ENCODE results near the gene GIPC2. TPM values are rescaled to one million over a fixed set of nuclear protein-coding genes. Genes with fewer than 3 reads are reported as not detected.

The GIPC2 gene
- total RNA-seq, 1 donor from 2014 or later: 1.5 TPM

DNA sequence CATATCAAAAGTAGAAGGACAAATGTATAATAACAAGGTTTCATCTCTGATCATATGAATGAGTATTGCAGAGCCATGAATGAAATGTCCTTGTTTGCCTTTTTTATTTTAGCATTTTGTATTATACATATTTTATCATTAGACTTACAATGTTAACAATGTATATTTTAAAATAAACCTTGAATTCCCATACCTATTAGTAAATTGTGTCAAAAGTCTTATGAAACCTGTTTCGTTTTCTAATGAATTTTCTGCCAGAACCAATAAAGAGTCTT is 40.4 kb upstream of the GIPC2 start:
- peak overlapping the region; percentile 70 for H3K4me3 ChIP-seq (ENCODE audit: low read depth, low read length)
- TF ChIP-seq, protein P1, sequence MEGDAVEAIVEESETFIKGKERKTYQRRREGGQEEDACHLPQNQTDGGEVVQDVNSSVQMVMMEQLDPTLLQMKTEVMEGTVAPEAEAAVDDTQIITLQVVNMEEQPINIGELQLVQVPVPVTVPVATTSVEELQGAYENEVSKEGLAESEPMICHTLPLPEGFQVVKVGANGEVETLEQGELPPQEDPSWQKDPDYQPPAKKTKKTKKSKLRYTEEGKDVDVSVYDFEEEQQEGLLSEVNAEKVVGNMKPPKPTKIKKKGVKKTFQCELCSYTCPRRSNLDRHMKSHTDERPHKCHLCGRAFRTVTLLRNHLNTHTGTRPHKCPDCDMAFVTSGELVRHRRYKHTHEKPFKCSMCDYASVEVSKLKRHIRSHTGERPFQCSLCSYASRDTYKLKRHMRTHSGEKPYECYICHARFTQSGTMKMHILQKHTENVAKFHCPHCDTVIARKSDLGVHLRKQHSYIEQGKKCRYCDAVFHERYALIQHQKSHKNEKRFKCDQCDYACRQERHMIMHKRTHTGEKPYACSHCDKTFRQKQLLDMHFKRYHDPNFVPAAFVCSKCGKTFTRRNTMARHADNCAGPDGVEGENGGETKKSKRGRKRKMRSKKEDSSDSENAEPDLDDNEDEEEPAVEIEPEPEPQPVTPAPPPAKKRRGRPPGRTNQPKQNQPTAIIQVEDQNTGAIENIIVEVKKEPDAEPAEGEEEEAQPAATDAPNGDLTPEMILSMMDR (conservative IDR thresholded peaks at IDR 0.05; ENCODE audit: low read depth, low read length): no peak
- no peak for DNase-seq (ENCODE audit: low read depth)

DNA sequence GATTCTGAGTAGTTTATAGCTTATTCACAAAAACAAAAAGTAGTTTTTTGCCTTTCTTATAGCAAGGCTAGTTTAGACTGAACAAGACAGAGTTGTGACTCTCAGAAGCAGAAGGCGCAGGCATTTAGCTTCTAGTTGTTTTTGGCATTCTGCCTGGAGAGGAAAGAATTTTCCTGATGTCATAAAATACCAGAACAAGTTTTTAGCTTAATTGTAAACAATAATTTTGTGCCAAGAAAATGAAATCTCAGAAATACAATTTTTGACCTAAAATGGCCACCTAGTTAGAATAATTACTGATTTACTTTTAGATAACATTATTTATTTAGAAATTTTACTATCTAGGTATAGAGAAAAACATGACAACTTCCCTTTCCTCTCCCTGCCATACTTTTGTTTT is 40.0 kb upstream of the GIPC2 start:
- peak; percentile 65 for DNase-seq (ENCODE audit: low read depth)
- peak overlapping the region; percentile 70 for H3K4me3 ChIP-seq (ENCODE audit: low read depth, low read length)
- TF ChIP-seq, protein P1 (conservative IDR thresholded peaks at IDR 0.05; ENCODE audit: low read depth, low read length): no peak

- peak overlapping the region; percentile 70 for H3K4me3 ChIP-seq (ENCODE audit: low read depth, low read length)
- TF ChIP-seq, protein P1 (conservative IDR thresholded peaks at IDR 0.05; ENCODE audit: low read depth, low read length): no peak
- DNase-seq (ENCODE audit: low read depth): no peak
Measured at GRCh38 chr1:78006521-78006920, 39.2 kb upstream of the GIPC2 start.

GRCh38 chr1:78007677-78008341 is 38.0 kb upstream of the GIPC2 start:
- TF ChIP-seq, protein P1 (conservative IDR thresholded peaks at IDR 0.05; ENCODE audit: low read depth, low read length): no peak
- no peak for DNase-seq (ENCODE audit: low read depth)
- no peak overlapping the region for H3K4me3 ChIP-seq (ENCODE audit: low read depth, low read length)

DNA sequence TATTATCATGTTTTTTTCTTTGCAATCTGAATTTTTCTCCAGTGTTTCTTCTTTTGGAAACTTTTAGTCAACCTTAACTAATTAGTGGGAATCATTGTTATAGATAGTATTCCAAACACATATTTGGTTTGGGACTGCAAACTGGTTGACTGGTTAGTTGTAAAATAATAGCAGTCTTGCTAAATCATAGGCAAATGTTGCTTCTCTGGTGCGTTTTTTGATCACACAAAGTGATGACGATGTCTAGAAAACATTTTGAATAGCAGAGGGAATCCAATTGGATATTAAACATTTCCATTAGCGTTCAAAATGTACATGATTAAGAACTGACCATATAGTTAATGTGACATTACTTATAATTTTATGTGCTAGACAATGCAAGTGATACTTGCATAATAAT is 36.5 kb upstream of the GIPC2 start:
- DNase-seq (ENCODE audit: low read depth): no peak
- no peak overlapping the region for H3K4me3 ChIP-seq (ENCODE audit: low read depth, low read length)
- TF ChIP-seq, protein P1 (conservative IDR thresholded peaks at IDR 0.05; ENCODE audit: low read depth, low read length): no peak

DNA sequence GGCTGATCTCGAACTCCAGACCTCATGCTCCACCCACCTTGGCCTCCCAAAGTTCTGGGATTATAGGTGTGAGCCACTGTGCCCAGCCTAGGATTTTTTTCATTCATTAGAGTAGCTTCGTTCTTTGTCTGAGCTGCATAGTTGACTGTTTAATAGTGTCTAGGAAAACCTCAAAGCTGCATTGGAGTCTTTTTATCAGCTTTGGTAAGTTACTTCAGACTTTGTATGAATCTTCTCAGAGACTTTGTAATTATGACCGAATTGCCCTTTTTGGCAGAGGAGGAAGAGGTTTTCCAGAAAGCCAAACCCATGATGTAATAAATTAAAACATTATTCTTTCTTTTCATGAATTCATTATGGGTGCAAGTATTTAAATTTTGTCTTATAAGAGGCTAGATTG is 35.9 kb upstream of the GIPC2 start:
- no peak for DNase-seq (ENCODE audit: low read depth)
- no peak overlapping the region for H3K4me3 ChIP-seq (ENCODE audit: low read depth, low read length)
- TF ChIP-seq, protein P1 (conservative IDR thresholded peaks at IDR 0.05; ENCODE audit: low read depth, low read length): no peak

GRCh38 chr1:78011050-78011449 is 34.7 kb upstream of the GIPC2 start:
- TF ChIP-seq, protein P1 (conservative IDR thresholded peaks at IDR 0.05; ENCODE audit: low read depth, low read length): no peak
- DNase-seq (ENCODE audit: low read depth): no peak
- H3K4me3 ChIP-seq (ENCODE audit: low read depth, low read length): no peak overlapping the region

Data from epithelial cell of proximal tubule (primary cell).